Measurements from ENCODE around the gene UPF2.

UPF2 gene

DNA sequence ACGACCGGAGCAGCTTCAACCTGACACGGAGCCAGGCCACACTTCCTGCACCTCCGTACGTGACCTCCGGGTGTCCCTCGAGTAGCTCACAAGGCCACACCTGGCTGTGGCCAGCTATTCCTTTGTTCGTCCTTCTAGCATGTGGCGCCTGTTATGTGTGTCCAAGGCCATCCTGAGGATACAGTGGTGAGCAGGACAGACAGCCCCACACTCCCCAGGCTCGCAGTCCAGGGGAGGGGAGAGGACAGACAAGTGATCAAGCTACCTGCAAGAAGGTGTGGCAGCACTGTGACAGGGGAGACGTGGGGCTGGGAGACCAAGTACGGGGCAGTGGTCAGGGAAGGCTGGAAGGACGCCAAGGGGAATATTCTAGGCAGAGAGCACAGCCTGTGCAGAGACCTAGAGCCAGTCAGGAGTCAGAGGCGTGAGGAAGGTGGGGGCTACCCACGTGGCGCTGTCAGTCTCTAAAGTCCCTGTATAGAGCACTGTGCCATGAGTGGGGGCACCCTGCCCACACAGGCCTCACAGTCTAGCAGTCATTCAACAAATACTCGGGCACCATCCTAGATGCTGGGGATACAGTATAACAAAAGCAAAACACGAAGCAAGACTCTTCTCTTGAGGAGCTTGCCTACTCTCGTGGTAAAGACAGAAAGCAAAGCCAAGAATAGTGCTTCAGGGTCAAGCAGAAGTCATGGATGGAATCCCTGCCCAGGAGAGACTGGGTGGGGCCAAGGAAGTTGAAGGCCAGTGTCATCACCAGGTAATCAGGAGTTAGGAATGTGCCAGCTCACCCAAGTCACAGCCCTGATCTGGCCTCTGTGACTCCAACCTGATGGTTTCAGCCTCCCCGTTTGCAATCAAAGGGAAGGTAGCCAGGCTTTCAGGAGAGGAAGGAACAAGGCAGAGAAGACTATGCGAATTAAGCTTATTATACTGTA lies 160.9 kb downstream of the UPF2 start:
- DNase-seq, result no peak

DNA sequence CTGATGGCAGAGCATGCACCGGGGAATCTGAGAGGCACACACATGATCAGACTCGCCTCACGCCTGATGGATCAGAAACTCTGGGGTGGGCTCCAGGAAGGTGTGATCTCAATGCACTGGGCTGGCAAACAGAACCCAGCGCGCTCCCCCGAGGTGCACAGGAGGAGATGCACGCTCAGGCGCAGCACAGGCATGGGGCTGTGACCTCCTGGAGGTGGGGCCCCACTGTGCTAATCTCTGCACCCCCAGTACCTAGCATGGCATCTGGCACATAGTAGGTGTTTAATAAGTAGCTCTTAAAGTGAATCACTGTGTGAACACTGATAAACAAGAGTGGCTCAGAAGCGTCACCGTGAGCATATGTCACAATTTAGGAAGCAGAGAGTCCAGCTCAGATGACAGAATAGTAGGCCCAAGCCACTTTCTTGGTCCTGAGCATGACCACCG lies 161.6 kb downstream of the UPF2 start:
- DNase-seq, result no peak

DNA sequence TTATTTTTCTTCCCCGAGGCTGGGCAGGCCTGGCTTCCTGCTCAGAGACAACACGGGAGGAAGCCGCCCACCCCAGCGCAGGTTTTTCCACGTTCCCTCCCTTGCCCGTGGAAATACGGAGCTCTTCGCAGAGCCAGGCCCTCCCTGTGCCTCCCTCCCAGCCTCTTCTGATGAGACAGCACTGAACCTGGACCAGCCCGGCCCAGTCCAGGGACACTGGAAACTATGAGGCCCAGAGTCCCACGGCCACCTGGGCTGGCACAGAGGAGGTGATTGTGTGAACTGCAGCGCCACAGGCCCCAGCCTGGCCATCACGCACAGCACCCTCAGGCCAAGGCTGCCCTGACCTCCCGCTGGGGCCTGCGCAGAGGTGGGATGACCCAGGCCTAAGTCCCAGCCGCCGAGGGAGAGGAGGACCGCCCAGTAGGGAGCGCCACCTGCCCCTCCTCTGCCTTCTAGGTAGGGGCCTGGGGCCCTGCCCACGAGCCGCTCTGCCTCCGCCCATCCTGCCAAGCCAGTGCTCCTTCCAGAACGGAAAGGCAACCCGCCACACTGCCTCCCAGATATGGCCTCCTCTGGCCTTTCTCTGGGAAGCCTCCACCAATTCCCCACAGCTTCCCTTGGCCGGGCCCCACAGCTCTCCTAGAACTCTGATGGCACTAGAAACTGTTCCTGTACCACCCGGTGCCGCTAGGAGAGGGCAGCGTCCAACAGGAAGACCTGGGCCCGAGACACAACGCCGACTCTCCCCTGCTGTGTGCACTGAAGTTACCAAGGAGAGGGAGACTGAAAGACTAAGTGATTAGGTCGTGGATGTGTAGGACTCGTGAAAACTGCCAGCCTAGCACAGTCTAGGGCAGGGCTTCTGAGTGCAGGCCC lies 162.2 kb downstream of the UPF2 start:
- no peak for DNase-seq

GRCh38 chr10:11879387-11880094 lies 163.1 kb downstream of the UPF2 start:
- DNase-seq, result no peak

DNA sequence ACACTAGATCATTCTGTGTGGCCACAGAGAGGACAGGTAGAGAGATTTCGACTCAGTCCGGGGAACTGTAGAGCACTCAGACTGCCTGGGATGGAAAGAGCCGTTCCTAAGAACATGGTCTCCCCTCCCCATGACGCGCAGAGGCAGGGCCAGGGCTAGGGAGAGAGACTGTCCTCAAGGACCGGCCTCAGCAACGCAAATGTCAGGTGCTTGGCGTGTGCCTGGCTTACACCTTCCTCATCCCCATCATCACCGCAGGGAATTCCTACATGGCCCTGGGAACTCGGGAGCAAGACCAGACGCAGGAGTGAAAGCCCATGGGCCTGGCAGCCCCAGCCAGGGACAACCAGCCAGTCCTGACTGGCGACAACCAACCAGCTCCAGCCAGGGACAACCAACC lies 163.8 kb downstream of the UPF2 start:
- no peak for DNase-seq

DNA sequence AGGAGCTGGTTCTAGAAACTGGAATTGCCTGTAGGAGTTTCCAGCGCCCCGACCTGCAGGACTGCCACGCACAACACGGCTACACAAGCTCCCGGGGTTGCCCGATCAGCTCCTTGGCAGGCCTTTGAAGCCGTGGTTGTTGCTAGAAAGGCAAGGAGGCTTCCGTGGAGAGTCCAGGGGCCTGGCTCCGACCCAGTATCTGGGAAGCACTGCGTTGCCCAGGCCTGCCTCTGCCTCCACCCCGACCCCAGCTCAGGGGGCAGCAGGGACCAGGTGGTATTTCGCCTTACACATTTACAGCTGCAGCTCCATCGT lies 165.1 kb downstream of the UPF2 start:
- DNase-seq, result no peak

GRCh38 chr10:11876805-11877590 lies 165.6 kb downstream of the UPF2 start:
- no peak for DNase-seq

GRCh38 chr10:11876324-11876723 lies 166.3 kb downstream of the UPF2 start:
- DNase-seq, result no peak

GRCh38 chr10:11875494-11876281 lies 166.9 kb downstream of the UPF2 start:
- DNase-seq, result no peak

GRCh38 chr10:11874568-11875493 lies 167.8 kb downstream of the UPF2 start:
- no peak for DNase-seq

- no peak for DNase-seq
Measured at GRCh38 chr10:11871466-11871865, 171.1 kb downstream of the UPF2 start.

DNA sequence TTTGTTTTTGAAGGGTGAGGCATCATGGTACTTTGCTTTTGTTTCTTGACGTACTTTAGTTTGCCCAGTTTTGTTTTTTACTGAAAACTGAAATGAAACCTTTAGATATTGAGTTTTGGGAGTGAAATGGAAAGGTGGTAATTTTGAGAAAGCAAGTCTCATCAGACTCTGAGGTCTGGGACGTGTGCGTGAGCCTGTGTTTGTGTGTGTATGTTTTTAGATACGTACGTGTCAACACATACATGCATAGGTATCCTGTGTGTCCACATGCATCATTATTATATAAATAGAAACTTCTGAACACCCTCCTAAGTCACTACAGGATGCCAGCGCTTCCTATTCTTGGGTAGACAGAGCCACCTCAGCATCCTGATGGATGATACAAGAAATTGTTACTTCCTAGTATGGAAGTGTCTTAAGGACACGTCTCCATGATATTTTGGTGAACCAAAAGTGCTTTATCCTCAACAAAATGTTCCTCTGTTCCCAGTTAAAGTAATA lies 171.7 kb downstream of the UPF2 start:
- DNase-seq, result no peak

DNA sequence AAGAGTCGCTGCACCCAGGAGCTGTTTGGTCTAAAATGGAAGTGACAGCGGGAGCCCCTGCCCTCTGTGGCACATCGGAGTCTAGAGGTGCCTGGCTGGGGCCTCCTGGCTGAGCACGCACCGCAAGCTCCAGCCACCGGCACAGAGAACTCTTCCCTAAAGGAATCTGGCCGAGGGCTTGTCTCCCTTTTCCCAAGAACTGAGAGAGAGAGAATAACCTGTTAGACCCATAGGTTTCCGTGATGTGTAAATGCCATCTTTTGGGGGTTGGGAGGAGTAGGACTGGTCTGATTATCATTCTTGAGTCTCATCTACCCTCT lies 172.2 kb downstream of the UPF2 start:
- DNase-seq, result no peak
